Ovary (tissue), 3 donors: ENCODE results near the gene CD9.

Experiments used
- CTCF ChIP-seq, 3 donors: fragments of 450-650 bp in 2 of 3; fragments of 200-600 bp in 1 of 3; IDR thresholded peaks; one replicate each; pipeline versions ENCODE4 v1.5.1 to v1.8.0; 2016 to 2022; ENCODE audit warnings: antibody characterized with exemption in 3 of 3, mild to moderate bottlenecking in 1 of 3
- EP300 ChIP-seq: sonication (generic); formaldehyde crosslinking; IDR thresholded peaks from one replicate; pipeline ENCODE4 v1.6.1; 2017; ENCODE audit warnings: antibody characterized with exemption
- POLR2A ChIP-seq: fragments of 450-650 bp; IDR thresholded peaks from one replicate; pipeline ENCODE4 v1.6.1; 2017; ENCODE audit warnings: antibody characterized with exemption, mild to moderate bottlenecking, moderate library complexity
- donor health status: DM: no; HTN: no; CAD: no.

- TF ChIP-seq CTCF (IDR thresholded peaks at IDR 0.05) (no peak), POLR2A (no peak), EP300 (no peak)
Observed at GRCh38 chr12:6216581-6216980, 16.4 kb downstream of the CD9 start.
